ENCODE measurements around the gene MRAP2. TPM values are rescaled to one million over a fixed set of nuclear protein-coding genes. Genes with fewer than 3 reads are reported as not detected.

The MRAP2 gene
- total RNA-seq, 2 experiments from 2014 or later, result not detected

DNA sequence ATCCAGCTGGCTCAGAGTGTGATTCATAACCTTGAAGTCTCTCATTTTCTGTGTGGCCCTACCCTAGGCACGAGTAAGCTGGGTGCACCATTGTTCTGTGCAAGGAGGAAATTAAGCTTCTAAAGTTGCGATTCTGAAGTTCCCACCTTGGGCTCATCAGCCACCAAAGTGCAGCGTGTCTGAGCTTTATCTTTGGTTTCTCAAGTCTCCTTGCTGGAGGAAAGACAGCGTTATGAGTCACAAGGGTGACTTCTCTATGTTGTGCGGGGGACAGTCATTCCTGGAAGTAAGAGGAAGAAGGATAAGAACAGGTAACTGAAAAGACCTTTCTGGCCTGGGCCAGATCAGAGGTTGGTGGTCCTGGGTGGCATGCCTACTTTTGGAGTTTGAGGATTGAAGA is 16.8 kb downstream of the MRAP2 start:
- H3K36me3 Mint-ChIP-seq (ENCODE audit: low read depth), result no peaks in the 10 kb centered on the region
- no peaks in the 10 kb centered on the region for H3K27me3 ChIP-seq (ENCODE audit: control insufficient read depth in 1 of 2, insufficient read depth in 2 of 2, low read length in 2 of 2)
- no peaks in the 10 kb centered on the region for H3K9me3 ChIP-seq (ENCODE audit: control insufficient read depth in 1 of 2, insufficient read depth in 1 of 2, low read length in 2 of 2)
- no peaks in the 10 kb centered on the region for H3K36me3 ChIP-seq (ENCODE audit: insufficient read depth, low read length)
- no peak for ATAC-seq (ENCODE audit: poor library complexity)
- H3K4me3 Mint-ChIP-seq, result no peak overlapping the region
- CTCF ChIA-PET, result no interaction called here
- DNase-seq, result no peak
- H3K9me3 Mint-ChIP-seq, result no peaks in the 10 kb centered on the region
- no peaks in the 10 kb centered on the region for H3K4me1 Mint-ChIP-seq (ENCODE audit: low read depth)
- no peak overlapping the region for H3K27ac Mint-ChIP-seq
- no peaks in the 10 kb centered on the region for H3K4me1 ChIP-seq (ENCODE audit: insufficient read depth, low read length)
- POLR2A ChIA-PET, result no interaction called here
- TF ChIP-seq, protein P1, sequence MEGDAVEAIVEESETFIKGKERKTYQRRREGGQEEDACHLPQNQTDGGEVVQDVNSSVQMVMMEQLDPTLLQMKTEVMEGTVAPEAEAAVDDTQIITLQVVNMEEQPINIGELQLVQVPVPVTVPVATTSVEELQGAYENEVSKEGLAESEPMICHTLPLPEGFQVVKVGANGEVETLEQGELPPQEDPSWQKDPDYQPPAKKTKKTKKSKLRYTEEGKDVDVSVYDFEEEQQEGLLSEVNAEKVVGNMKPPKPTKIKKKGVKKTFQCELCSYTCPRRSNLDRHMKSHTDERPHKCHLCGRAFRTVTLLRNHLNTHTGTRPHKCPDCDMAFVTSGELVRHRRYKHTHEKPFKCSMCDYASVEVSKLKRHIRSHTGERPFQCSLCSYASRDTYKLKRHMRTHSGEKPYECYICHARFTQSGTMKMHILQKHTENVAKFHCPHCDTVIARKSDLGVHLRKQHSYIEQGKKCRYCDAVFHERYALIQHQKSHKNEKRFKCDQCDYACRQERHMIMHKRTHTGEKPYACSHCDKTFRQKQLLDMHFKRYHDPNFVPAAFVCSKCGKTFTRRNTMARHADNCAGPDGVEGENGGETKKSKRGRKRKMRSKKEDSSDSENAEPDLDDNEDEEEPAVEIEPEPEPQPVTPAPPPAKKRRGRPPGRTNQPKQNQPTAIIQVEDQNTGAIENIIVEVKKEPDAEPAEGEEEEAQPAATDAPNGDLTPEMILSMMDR (IDR thresholded peaks at IDR 0.05), result no peak
- H3K27ac ChIP-seq (ENCODE audit: low read depth in 1 of 2, low read length in 2 of 2), result no peak overlapping the region
- no peak overlapping the region for H3K4me3 ChIP-seq (ENCODE audit: low read length)
- intact Hi-C loops (cut with DNase I, micrococcal nuclease), result no loop called here
- H3K27me3 Mint-ChIP-seq, result peaks cover 23% of the 10 kb centered on the region

DNA sequence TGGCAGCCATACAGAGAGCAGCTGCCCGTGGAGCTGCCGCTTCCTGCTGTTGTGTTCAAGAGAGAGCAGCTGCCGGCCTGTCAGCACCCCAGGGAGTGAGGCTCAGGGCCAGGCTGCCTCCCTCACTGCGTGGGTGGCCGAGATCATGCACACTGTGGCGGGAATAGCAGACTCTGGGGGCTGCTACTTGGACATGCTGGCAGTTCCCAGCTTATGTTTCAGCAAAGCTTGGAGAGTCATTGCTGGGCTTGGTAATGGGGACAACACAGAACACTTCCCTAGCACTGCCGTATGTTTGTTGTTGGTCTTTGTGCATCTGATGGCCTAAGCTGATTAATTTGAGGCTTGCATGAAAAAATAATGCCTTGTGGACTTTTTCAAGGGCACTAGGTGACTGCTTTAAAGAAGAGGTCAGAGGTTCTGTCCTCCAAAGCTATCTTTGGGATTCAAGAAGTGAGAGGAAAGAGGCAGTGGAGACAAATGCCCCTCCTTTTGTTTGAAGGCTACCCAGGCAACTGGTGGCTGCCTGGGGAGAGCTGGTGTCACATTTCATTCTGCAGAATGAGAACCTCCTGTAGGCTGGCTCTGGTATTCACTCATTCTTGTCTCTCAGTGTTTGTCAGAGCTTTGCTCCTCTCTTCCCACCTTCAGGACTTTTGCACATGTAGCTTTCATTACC is 18.8 kb downstream of the MRAP2 start:
- ATAC-seq (ENCODE audit: poor library complexity), result no peak
- no peak overlapping the region for H3K27ac ChIP-seq (ENCODE audit: low read depth in 1 of 2, low read length in 2 of 2)
- Mint-ChIP-seq H3K9me3 (no peaks in the 10 kb centered on the region), H3K27ac (no peak overlapping the region), H3K4me1 (ENCODE audit: low read depth) (no peaks in the 10 kb centered on the region), H3K4me3 (no peak overlapping the region), H3K27me3 (peaks cover 23% of the 10 kb centered on the region), H3K36me3 (ENCODE audit: low read depth) (no peaks in the 10 kb centered on the region)
- no peaks in the 10 kb centered on the region for H3K36me3 ChIP-seq (ENCODE audit: insufficient read depth, low read length)
- CTCF ChIA-PET, result no interaction called here
- DNase-seq, result no peak
- no peaks in the 10 kb centered on the region for H3K4me1 ChIP-seq (ENCODE audit: insufficient read depth, low read length)
- POLR2A ChIA-PET, result no interaction called here
- no peaks in the 10 kb centered on the region for H3K27me3 ChIP-seq (ENCODE audit: control insufficient read depth in 1 of 2, insufficient read depth in 2 of 2, low read length in 2 of 2)
- intact Hi-C loops (cut with DNase I, micrococcal nuclease), result no loop called here
- TF ChIP-seq, protein P1 (IDR thresholded peaks at IDR 0.05), result no peak
- H3K9me3 ChIP-seq (ENCODE audit: control insufficient read depth in 1 of 2, insufficient read depth in 1 of 2, low read length in 2 of 2), result no peaks in the 10 kb centered on the region
- no peak overlapping the region for H3K4me3 ChIP-seq (ENCODE audit: low read length)

DNA sequence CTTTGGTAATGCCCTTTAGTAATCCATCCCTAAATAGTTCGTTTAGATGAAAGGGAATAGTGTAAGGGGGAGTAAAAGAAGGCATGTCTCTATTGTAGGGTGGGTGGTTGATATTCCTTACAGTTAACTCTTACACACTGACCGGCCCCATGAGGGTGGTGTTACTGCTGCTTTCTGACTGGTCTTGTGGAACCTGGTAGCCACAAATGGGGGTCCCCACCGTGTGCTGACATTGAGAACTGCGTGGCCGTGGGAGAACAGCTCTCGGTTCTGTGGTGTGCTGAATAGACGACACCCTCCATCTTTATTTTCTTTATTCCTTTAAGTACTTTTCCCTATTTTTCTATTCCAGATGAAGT is 19.3 kb downstream of the MRAP2 start:
- Mint-ChIP-seq H3K36me3 (ENCODE audit: low read depth) (no peaks in the 10 kb centered on the region), H3K27me3 (peaks cover 18% of the 10 kb centered on the region), H3K9me3 (no peaks in the 10 kb centered on the region), H3K4me1 (ENCODE audit: low read depth) (no peaks in the 10 kb centered on the region), H3K27ac (no peak overlapping the region), H3K4me3 (no peak overlapping the region)
- Histone ChIP-seq H3K27ac (ENCODE audit: low read depth in 1 of 2, low read length in 2 of 2) (no peak overlapping the region), H3K36me3 (ENCODE audit: insufficient read depth, low read length) (no peaks in the 10 kb centered on the region), H3K27me3 (ENCODE audit: control insufficient read depth in 1 of 2, insufficient read depth in 2 of 2, low read length in 2 of 2) (no peaks in the 10 kb centered on the region), H3K4me1 (ENCODE audit: insufficient read depth, low read length) (no peaks in the 10 kb centered on the region), H3K4me3 (ENCODE audit: low read length) (no peak overlapping the region), H3K9me3 (ENCODE audit: control insufficient read depth in 1 of 2, insufficient read depth in 1 of 2, low read length in 2 of 2) (no peaks in the 10 kb centered on the region)
- ChIA-PET CTCF (no interaction called here), POLR2A (no interaction called here)
- intact Hi-C loops (cut with DNase I, micrococcal nuclease), result no loop called here
- TF ChIP-seq, protein P1 (IDR thresholded peaks at IDR 0.05), result no peak
- DNase-seq (no peak), ATAC-seq (ENCODE audit: poor library complexity) (no peak)
